K562 (cell line): ENCODE data around the gene ANTKMT. TPM values are rescaled to one million over a fixed set of nuclear protein-coding genes. Genes with fewer than 3 reads are reported as not detected.
A peak's percentile ranks its signal among the peaks of the same experiment; 100 is the strongest.

Experiments
- ATF7 ChIP-seq: fragments of 450-650 bp; IDR thresholded peaks from 2 replicates; pipeline ENCODE4 v1.7.1; 2014; ENCODE audit warnings: mild to moderate bottlenecking, moderate library complexity
- BRF1 ChIP-seq: IDR thresholded peaks from 3 replicates; pipeline ENCODE4 v1.6.1; 2011; ENCODE audit warnings: borderline replicate concordance, mild to moderate bottlenecking; ENCODE audit not compliant: insufficient read length; ENCODE audit errors: extremely low read depth
- CEBPB ChIP-seq: fragments of 450-650 bp; IDR thresholded peaks from 2 replicates; pipeline ENCODE4 v1.6.1; 2016; ENCODE audit warnings: missing genetic modification characterization, missing compliant biosample characterization
- CEBPZ ChIP-seq: fragments of 150-350 bp; IDR thresholded peaks from 2 replicates; pipeline ENCODE4 v1.6.1; 2014; ENCODE audit warnings: low read depth, mild to moderate bottlenecking, low read length, borderline replicate concordance
- CHD4 ChIP-seq: fragments of 200-600 bp; sonication (generic); IDR thresholded peaks from 3 replicates; pipeline ENCODE4 v1.6.1; 2012; ENCODE audit warnings: low read depth, mild to moderate bottlenecking, mixed read lengths, low read length, inconsistent platforms; ENCODE audit not compliant: insufficient read depth, insufficient replicate concordance, poor library complexity, severe bottlenecking
- FOXK2 ChIP-seq, 2 experiments: fragments of 450-650 bp; IDR thresholded peaks in 1 of 2; conservative IDR thresholded peaks in 1 of 2; 2 replicates each; pipeline ENCODE4 v1.6.1; 2016; ENCODE audit warnings: low read depth in 2 of 2, mild to moderate bottlenecking in 1 of 2
- JUN ChIP-seq, 2 experiments: sonication (generic) in 1 of 2; formaldehyde crosslinking in 1 of 2; IDR thresholded peaks; 2 replicates each; pipeline versions ENCODE4 v1.6.1 to v1.8.0; 2012 to 2022; ENCODE audit warnings: borderline replicate concordance in 2 of 2, mild to moderate bottlenecking in 2 of 2, improper control_type of control experiment in 1 of 2, low read depth in 1 of 2, low read length in 1 of 2, missing genetic modification reagents in 1 of 2
- MTA1 ChIP-seq: fragments of 450-650 bp; IDR thresholded peaks from 2 replicates; pipeline ENCODE4 v1.6.1; 2017; ENCODE audit warnings: borderline replicate concordance
- TRIM25 ChIP-seq: fragments of 450-650 bp; IDR thresholded peaks from 2 replicates; pipeline ENCODE4 v1.7.0; 2016; ENCODE audit warnings: borderline replicate concordance
- ZBTB33 ChIP-seq: sonication (generic); formaldehyde crosslinking; IDR thresholded peaks from 2 replicates; pipeline ENCODE4 v1.8.1; 2023; ENCODE audit warnings: mild to moderate bottlenecking, missing genetic modification reagents
- ZNF512 ChIP-seq: IDR thresholded peaks from 2 replicates; pipeline ENCODE4 v1.6.1; 2016; ENCODE audit warnings: missing genetic modification characterization, missing compliant biosample characterization
- polyA plus RNA-seq, 8 experiments: library from polyadenylated mRNA; depleted of rRNA in 4 of 8; stranded (reverse) in 5 of 8; unstranded in 3 of 8; fragments of >200 nt; fragmentation: Nextera tagmentation in 2 of 8; fragmentation: Illumina TruSeq in 1 of 8; extraction: Ambion mirVana in 2 of 8; extraction: Trizol in 1 of 8; gene quantifications; 2 replicates each; pipeline versions ENCODE4 v1.2.1 to v1.2.3, GENCODE V29; 2011 to 2014; ENCODE audit warnings: inconsistent platforms in 1 of 8, missing spikeins in 1 of 8
- total RNA-seq, 7 experiments: library from RNA; depleted of rRNA in 6 of 7; stranded (reverse); fragments of >200 nt in 6 of 7; fragmentation: Illumina TruSeq in 2 of 7; extraction: Trizol in 2 of 7; gene quantifications; 2 replicates each; pipeline versions ENCODE4 v1.2.1 to v1.2.3, GENCODE V29; 2011 to 2021; ENCODE audit warnings: low replicate concordance in 1 of 7
- TF ChIP-seq, protein P1 (sequence below): fragments of 250-450 bp; sonication (Bioruptor Pico); IDR thresholded peaks from 2 replicates; pipeline ENCODE4 v1.8.0; 2022; ENCODE audit warnings: inconsistent platforms, mild to moderate bottlenecking, moderate library complexity, borderline replicate concordance
- TF ChIP-seq, protein P2 (sequence below), 2 experiments: fragments of 450-650 bp; IDR thresholded peaks; 2 replicates each; pipeline ENCODE4 v1.6.1; 2016

Gene ANTKMT
- total and polyA plus RNA-seq, 9 of the 15 experiments (the other 6 are each of a cell fraction or from before 2014, with no cell fraction given), result 0.58 to 217 (median 19.1) TPM

DNA sequence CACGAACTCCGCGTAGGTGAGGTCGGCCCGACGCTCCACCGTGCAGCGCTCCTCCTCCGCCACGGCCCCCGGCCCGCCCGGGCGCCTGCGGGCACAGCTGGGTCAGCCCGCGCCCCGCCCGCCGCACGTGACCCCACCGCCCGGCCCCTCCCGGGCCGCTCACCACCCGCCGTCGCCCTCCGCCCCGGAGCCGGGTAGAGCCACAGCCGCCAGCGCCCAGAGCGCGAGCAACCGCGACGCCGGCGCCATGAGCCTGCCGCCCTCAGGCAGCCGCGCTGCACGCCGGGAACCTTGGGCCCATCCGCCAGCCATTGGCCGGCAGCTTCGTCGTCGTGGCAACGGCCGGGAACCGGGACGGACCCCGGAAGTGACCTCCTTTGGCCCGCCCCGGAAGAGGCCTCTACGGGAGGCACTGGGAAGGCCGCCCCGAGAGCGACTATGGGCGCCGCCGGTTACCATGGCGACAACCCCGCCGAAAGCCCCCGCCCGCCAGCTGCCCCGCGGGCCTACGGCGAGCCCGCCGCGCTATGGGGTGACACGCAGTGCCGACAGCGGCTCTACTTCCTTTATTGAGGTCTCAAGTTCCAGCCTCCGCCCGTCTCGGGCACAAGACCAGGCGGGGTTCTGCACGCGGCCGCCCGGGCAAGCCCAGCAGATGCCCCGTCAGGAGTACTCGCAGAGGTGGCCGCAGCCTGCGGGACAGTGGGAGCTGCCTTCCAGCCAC is 36.7 kb upstream of the ANTKMT start, which contains the start of gene JMJD8 (continued):
- TF ChIP-seq ZBTB33 (CRISPR knock-in tag) (peak; percentile 54; the same call in 1 of the 2 replicates), BRF1 (no peak), TRIM25 (no peak), MTA1 (no peak), CEBPZ (no peak), CEBPB (tag) (no peak), FOXK2 (conservative IDR thresholded peaks at IDR 0.05 in 1 of 2, IDR thresholded peaks at IDR 0.05 in 1 of 2; ENCODE audit: low read depth in 2 of 2) (no peak), ATF7 (peak; percentile 75), JUN (IDR thresholded peaks at IDR 0.05; ENCODE audit: borderline replicate concordance, low read depth, low read length) (no peak; the same call in 1 of the 2 replicates), JUN (CRISPR knock-in tag; IDR thresholded peaks at IDR 0.05; ENCODE audit: borderline replicate concordance) (no peak), ZNF512 (tag) (no peak), CHD4 (no peak)
- TF ChIP-seq, protein P1, sequence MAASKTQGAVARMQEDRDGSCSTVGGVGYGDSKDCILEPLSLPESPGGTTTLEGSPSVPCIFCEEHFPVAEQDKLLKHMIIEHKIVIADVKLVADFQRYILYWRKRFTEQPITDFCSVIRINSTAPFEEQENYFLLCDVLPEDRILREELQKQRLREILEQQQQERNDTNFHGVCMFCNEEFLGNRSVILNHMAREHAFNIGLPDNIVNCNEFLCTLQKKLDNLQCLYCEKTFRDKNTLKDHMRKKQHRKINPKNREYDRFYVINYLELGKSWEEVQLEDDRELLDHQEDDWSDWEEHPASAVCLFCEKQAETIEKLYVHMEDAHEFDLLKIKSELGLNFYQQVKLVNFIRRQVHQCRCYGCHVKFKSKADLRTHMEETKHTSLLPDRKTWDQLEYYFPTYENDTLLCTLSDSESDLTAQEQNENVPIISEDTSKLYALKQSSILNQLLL (CRISPR knock-in tag), result no peak
- TF ChIP-seq, protein P2, sequence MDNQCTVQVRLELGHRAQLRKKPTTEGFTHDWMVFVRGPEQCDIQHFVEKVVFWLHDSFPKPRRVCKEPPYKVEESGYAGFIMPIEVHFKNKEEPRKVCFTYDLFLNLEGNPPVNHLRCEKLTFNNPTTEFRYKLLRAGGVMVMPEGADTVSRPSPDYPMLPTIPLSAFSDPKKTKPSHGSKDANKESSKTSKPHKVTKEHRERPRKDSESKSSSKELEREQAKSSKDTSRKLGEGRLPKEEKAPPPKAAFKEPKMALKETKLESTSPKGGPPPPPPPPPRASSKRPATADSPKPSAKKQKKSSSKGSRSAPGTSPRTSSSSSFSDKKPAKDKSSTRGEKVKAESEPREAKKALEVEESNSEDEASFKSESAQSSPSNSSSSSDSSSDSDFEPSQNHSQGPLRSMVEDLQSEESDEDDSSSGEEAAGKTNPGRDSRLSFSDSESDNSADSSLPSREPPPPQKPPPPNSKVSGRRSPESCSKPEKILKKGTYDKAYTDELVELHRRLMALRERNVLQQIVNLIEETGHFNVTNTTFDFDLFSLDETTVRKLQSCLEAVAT (IDR thresholded peaks at IDR 0.05), result no peak
